Trophoblast cell (in vitro differentiated cells and primary cell): ENCODE measurements around the gene BBOX1.

ENCODE experiments used
- DNase-seq, 2 donors: peaks; one replicate each; pipeline ENCODE4 v3.0.0-alpha.2; 2016
- H2AFZ ChIP-seq: 2 replicates; pipeline ENCODE4 v1.6.1; 2013; ENCODE audit warnings: low read length, moderate library complexity, mild to moderate bottlenecking; ENCODE audit not compliant: insufficient read depth, poor library complexity
- H2AK5ac ChIP-seq: 2 replicates; pipeline ENCODE4 v1.6.1; 2013; ENCODE audit warnings: mild to moderate bottlenecking, low read length
- H2BK120ac ChIP-seq: 2 replicates; pipeline ENCODE4 v1.6.1; 2013; ENCODE audit warnings: low read length, mild to moderate bottlenecking, moderate library complexity; ENCODE audit not compliant: insufficient read depth, poor library complexity
- H2BK12ac ChIP-seq: 2 replicates; pipeline ENCODE4 v1.6.1; 2013; ENCODE audit warnings: mild to moderate bottlenecking, low read length, moderate library complexity
- H2BK5ac ChIP-seq: 2 replicates; pipeline ENCODE4 v1.6.1; 2013; ENCODE audit warnings: low read length, low read depth, moderate library complexity, mild to moderate bottlenecking; ENCODE audit not compliant: poor library complexity
- H3K14ac ChIP-seq: 2 replicates; pipeline ENCODE4 v1.6.1; 2013; ENCODE audit warnings: mild to moderate bottlenecking, low read length
- H3K18ac ChIP-seq: 2 replicates; pipeline ENCODE4 v1.6.1; 2013; ENCODE audit warnings: mild to moderate bottlenecking, low read length
- H3K23ac ChIP-seq: 2 replicates; pipeline ENCODE4 v1.6.1; 2013; ENCODE audit warnings: low read length
- H3K27ac ChIP-seq: 2 replicates; pipeline ENCODE4 v1.5.1; 2013; ENCODE audit warnings: low read depth, mild to moderate bottlenecking, inconsistent platforms, low read length, moderate library complexity
- H3K27me3 ChIP-seq: 2 replicates; pipeline ENCODE4 v1.6.1; 2013; ENCODE audit warnings: inconsistent platforms, mild to moderate bottlenecking, low read length, moderate library complexity; ENCODE audit not compliant: insufficient read depth
- H3K36me3 ChIP-seq, 2 experiments: 1 replicate in 1 of 2; 2 replicates in 1 of 2; pipeline ENCODE4 v1.6.1; 2013; ENCODE audit warnings: low read length in 2 of 2, mild to moderate bottlenecking in 2 of 2, moderate library complexity in 1 of 2; ENCODE audit not compliant: insufficient read depth in 2 of 2, control insufficient read depth in 1 of 2
- H3K4ac ChIP-seq: 2 replicates; pipeline ENCODE4 v1.6.1; 2013; ENCODE audit warnings: low read depth, mild to moderate bottlenecking, low read length, moderate library complexity
- H3K4me1 ChIP-seq, 2 experiments: 1 replicate in 1 of 2; 2 replicates in 1 of 2; pipeline ENCODE4 v1.6.1; 2013; ENCODE audit warnings: low read length in 2 of 2, mild to moderate bottlenecking in 2 of 2, moderate library complexity in 1 of 2; ENCODE audit not compliant: insufficient read depth in 2 of 2, control insufficient read depth in 1 of 2
- H3K4me2 ChIP-seq: 2 replicates; pipeline ENCODE4 v1.6.1; 2013; ENCODE audit warnings: inconsistent platforms, mild to moderate bottlenecking, low read length, moderate library complexity
- H3K4me3 ChIP-seq: 2 replicates; pipeline ENCODE4 v1.5.1; 2013; ENCODE audit warnings: mild to moderate bottlenecking, low read depth, low read length, inconsistent platforms
- H3K79me1 ChIP-seq: one replicate; pipeline ENCODE4 v1.6.1; 2013; ENCODE audit warnings: low read length
- H3K79me2 ChIP-seq: 2 replicates; pipeline ENCODE4 v1.6.1; 2013; ENCODE audit warnings: low read length, mild to moderate bottlenecking; ENCODE audit not compliant: control insufficient read depth, insufficient read depth, poor library complexity
- H3K9ac ChIP-seq: 2 replicates; pipeline ENCODE4 v1.6.1; 2013; ENCODE audit warnings: mild to moderate bottlenecking, low read length
- H3K9me3 ChIP-seq: 2 replicates; pipeline ENCODE4 v1.6.1; 2013; ENCODE audit warnings: low read depth, mild to moderate bottlenecking, control low read depth, inconsistent platforms, low read length; ENCODE audit not compliant: insufficient read depth
- H4K12ac ChIP-seq: 2 replicates; pipeline ENCODE4 v1.6.1; 2013; ENCODE audit warnings: low read depth, mild to moderate bottlenecking, low read length, moderate library complexity
- H4K8ac ChIP-seq: 2 replicates; pipeline ENCODE4 v1.6.1; 2013; ENCODE audit warnings: low read depth, mild to moderate bottlenecking, low read length, moderate library complexity
- H4K91ac ChIP-seq: one replicate; pipeline ENCODE4 v1.6.1; 2013; ENCODE audit warnings: low read depth, mild to moderate bottlenecking, low read length, moderate library complexity
- WGBS: extraction: QIAGEN DNeasy Blood & Tissue Kit; methylation state at CpG from one replicate; pipeline ENCODE4 v1.1.7; 2013; ENCODE audit warnings: missing lambda C conversion rate; ENCODE audit not compliant: insufficient read length, insufficient coverage; ENCODE audit errors: extremely low coverage; 5-methylcytosine and 5-hydroxymethylcytosine counted together

BBOX1 gene

GRCh38 chr11:27097551-27097950 is 56.9 kb downstream of the BBOX1 start:
- H2BK120ac ChIP-seq: no peak overlapping the region
- no CpG with 5 or more reads among the region's 4 CpGs for WGBS

GRCh38 chr11:27100534-27100933 is 59.9 kb downstream of the BBOX1 start:
- no peak overlapping the region for H4K8ac ChIP-seq
- H2BK12ac ChIP-seq: no peak overlapping the region
- no peak overlapping the region for H3K14ac ChIP-seq
- H3K4me1 ChIP-seq: no peaks in the 10 kb centered on the region
- no peak overlapping the region for H3K4me2 ChIP-seq
- no peaks in the 10 kb centered on the region for H3K9me3 ChIP-seq
- H3K79me2 ChIP-seq: no peaks in the 10 kb centered on the region
- no peak overlapping the region for H3K27ac ChIP-seq
- no peak for DNase-seq
- H3K36me3 ChIP-seq: no peaks in the 10 kb centered on the region
- no peak overlapping the region for H2AFZ ChIP-seq
- no peak overlapping the region for H3K4ac ChIP-seq
- H3K27me3 ChIP-seq: no peaks in the 10 kb centered on the region
- no peak overlapping the region for H3K18ac ChIP-seq
- H3K23ac ChIP-seq: no peak overlapping the region
- H3K79me1 ChIP-seq: no peaks in the 10 kb centered on the region
- no peak overlapping the region for H2AK5ac ChIP-seq
- H4K91ac ChIP-seq: no peak overlapping the region
- H2BK5ac ChIP-seq: no peak overlapping the region
- H3K4me3 ChIP-seq: no peak overlapping the region
- no peak overlapping the region for H2BK120ac ChIP-seq
- H4K12ac ChIP-seq: no peak overlapping the region
- no peak overlapping the region for H3K9ac ChIP-seq

More at GRCh38 chr11:27097551-27097950, 56.9 kb downstream of the BBOX1 start:
- no peak overlapping the region for H3K4me3 ChIP-seq
- no peak overlapping the region for H3K14ac ChIP-seq
- no peak overlapping the region for H2BK12ac ChIP-seq
- no peak overlapping the region for H2AK5ac ChIP-seq
- H3K79me1 ChIP-seq: no peaks in the 10 kb centered on the region
- no peaks in the 10 kb centered on the region for H3K9me3 ChIP-seq
- H3K79me2 ChIP-seq: no peaks in the 10 kb centered on the region
- no peaks in the 10 kb centered on the region for H3K27me3 ChIP-seq
- H3K4me1 ChIP-seq: no peaks in the 10 kb centered on the region
- no peak overlapping the region for H3K9ac ChIP-seq
- no peak for DNase-seq
- H3K4ac ChIP-seq: no peak overlapping the region
- H4K12ac ChIP-seq: no peak overlapping the region
- H3K27ac ChIP-seq: no peak overlapping the region
- no peak overlapping the region for H3K23ac ChIP-seq
- no peak overlapping the region for H4K8ac ChIP-seq
- no peaks in the 10 kb centered on the region for H3K36me3 ChIP-seq
- no peak overlapping the region for H2AFZ ChIP-seq
- H3K4me2 ChIP-seq: no peak overlapping the region
- no peak overlapping the region for H3K18ac ChIP-seq
- H2BK5ac ChIP-seq: no peak overlapping the region
- H4K91ac ChIP-seq: no peak overlapping the region

- Histone ChIP-seq H2BK5ac (no peak overlapping the region), H3K27me3 (no peaks in the 10 kb centered on the region), H3K4me2 (no peak overlapping the region), H3K14ac (no peak overlapping the region), H4K12ac (no peak overlapping the region), H2BK12ac (no peak overlapping the region), H3K79me2 (no peaks in the 10 kb centered on the region), H2AFZ (no peak overlapping the region), H2BK120ac (no peak overlapping the region), H4K8ac (no peak overlapping the region), H3K27ac (no peak overlapping the region), H3K36me3 (no peaks in the 10 kb centered on the region), H4K91ac (no peak overlapping the region), H3K9me3 (no peaks in the 10 kb centered on the region), H3K4me1 (no peaks in the 10 kb centered on the region), H3K23ac (no peak overlapping the region), H3K79me1 (no peaks in the 10 kb centered on the region), H2AK5ac (no peak overlapping the region), H3K4ac (no peak overlapping the region), H3K9ac (no peak overlapping the region), H3K4me3 (no peak overlapping the region), H3K18ac (no peak overlapping the region)
- DNase-seq: no peak
Observed at GRCh38 chr11:27107548-27107947, 66.9 kb downstream of the BBOX1 start.

GRCh38 chr11:27108809-27109208 is 68.2 kb downstream of the BBOX1 start:
- Histone ChIP-seq H4K12ac (no peak overlapping the region), H3K79me1 (no peaks in the 10 kb centered on the region), H3K27ac (no peak overlapping the region), H3K4me1 (no peaks in the 10 kb centered on the region), H3K36me3 (no peaks in the 10 kb centered on the region), H3K4ac (no peak overlapping the region), H3K4me2 (no peak overlapping the region), H3K27me3 (no peaks in the 10 kb centered on the region), H2AFZ (no peak overlapping the region), H2BK120ac (no peak overlapping the region), H3K9ac (no peak overlapping the region), H2AK5ac (no peak overlapping the region), H3K4me3 (no peak overlapping the region), H3K18ac (no peak overlapping the region), H3K14ac (no peak overlapping the region), H4K8ac (no peak overlapping the region), H3K23ac (no peak overlapping the region), H2BK12ac (no peak overlapping the region), H4K91ac (no peak overlapping the region), H3K9me3 (no peaks in the 10 kb centered on the region), H3K79me2 (no peaks in the 10 kb centered on the region), H2BK5ac (no peak overlapping the region)
- no CpG with 5 or more reads among the region's 4 CpGs for WGBS
- no peak for DNase-seq

- DNase-seq: no peak
- Histone ChIP-seq H3K79me2 (no peaks in the 10 kb centered on the region), H3K9ac (no peak overlapping the region), H3K4me2 (no peak overlapping the region), H3K23ac (no peak overlapping the region), H4K91ac (no peak overlapping the region), H4K8ac (no peak overlapping the region), H3K4ac (no peak overlapping the region), H2AK5ac (no peak overlapping the region), H3K79me1 (no peaks in the 10 kb centered on the region), H3K27ac (no peak overlapping the region), H2BK12ac (no peak overlapping the region), H3K36me3 (no peaks in the 10 kb centered on the region), H3K27me3 (no peaks in the 10 kb centered on the region), H3K9me3 (no peaks in the 10 kb centered on the region), H2BK5ac (no peak overlapping the region), H3K14ac (no peak overlapping the region), H2BK120ac (no peak overlapping the region), H3K4me1 (no peaks in the 10 kb centered on the region), H4K12ac (no peak overlapping the region), H3K4me3 (no peak overlapping the region), H2AFZ (no peak overlapping the region), H3K18ac (no peak overlapping the region)
- no CpG with 5 or more reads among the region's 2 CpGs for WGBS
Observed at GRCh38 chr11:27111896-27112295, 71.3 kb downstream of the BBOX1 start.
